Stomach smooth muscle (tissue), 2 donors: ENCODE data around the gene ASPDH.

Source experiments
- H3K27ac ChIP-seq: one replicate; pipeline ENCODE4 v1.7.0; 2013; ENCODE audit warnings: mild to moderate bottlenecking, low read length, inconsistent platforms
- H3K27me3 ChIP-seq, 2 donors: one replicate each; pipeline ENCODE4 v1.7.0; 2013; ENCODE audit warnings: low read length in 2 of 2; ENCODE audit not compliant: insufficient read depth in 2 of 2, control insufficient read depth in 1 of 2
- H3K36me3 ChIP-seq, 2 donors: one replicate each; pipeline ENCODE4 v1.7.0; 2013; ENCODE audit warnings: low read length in 2 of 2; ENCODE audit not compliant: control insufficient read depth in 2 of 2, insufficient read depth in 2 of 2
- H3K4me1 ChIP-seq: one replicate; pipeline ENCODE4 v1.7.0; 2013; ENCODE audit warnings: low read length; ENCODE audit not compliant: control insufficient read depth, insufficient read depth
- H3K4me3 ChIP-seq, 2 donors: one replicate each; pipeline ENCODE4 v1.7.0; 2013; ENCODE audit warnings: low read length in 2 of 2
- H3K9ac ChIP-seq, 2 donors: one replicate each; pipeline ENCODE4 v1.7.0; 2013; ENCODE audit warnings: low read length in 2 of 2, mild to moderate bottlenecking in 1 of 2
- H3K9me3 ChIP-seq, 2 donors: one replicate each; pipeline ENCODE4 v1.7.0; 2013; ENCODE audit warnings: low read length in 2 of 2; ENCODE audit not compliant: control insufficient read depth in 2 of 2
- donor health status: healthy.
- donor health status: Pancreatic carcinoma.

Gene ASPDH

GRCh38 chr19:50482271-50482855 lies 31.4 kb downstream of the ASPDH start:
- Histone ChIP-seq H3K9ac (no peak overlapping the region), H3K4me1 (peaks cover 5% of the 10 kb centered on the region), H3K36me3 (peaks cover 14 to 31% of the 10 kb centered on the region in 2 donors), H3K4me3 (no peak overlapping the region), H3K9me3 (no peaks in the 10 kb centered on the region), H3K27me3 (peaks cover 0 to 3% of the 10 kb centered on the region in 2 donors), H3K27ac (no peak overlapping the region)

GRCh38 chr19:50481351-50482149 lies 32.2 kb downstream of the ASPDH start:
- Histone ChIP-seq H3K4me1 (peaks cover 9% of the 10 kb centered on the region), H3K9me3 (no peaks in the 10 kb centered on the region), H3K27me3 (no peaks in the 10 kb centered on the region), H3K9ac (no peak overlapping the region), H3K27ac (no peak overlapping the region), H3K36me3 (peaks cover 14 to 31% of the 10 kb centered on the region in 2 donors), H3K4me3 (no peak overlapping the region)

- no peak overlapping the region for H3K4me3 ChIP-seq
- H3K9ac ChIP-seq = no peak overlapping the region
- H3K36me3 ChIP-seq = peaks cover 14 to 31% of the 10 kb centered on the region in 2 donors
- H3K27ac ChIP-seq = no peak overlapping the region
- H3K9me3 ChIP-seq = no peaks in the 10 kb centered on the region
- H3K27me3 ChIP-seq = no peaks in the 10 kb centered on the region
- peaks cover 11% of the 10 kb centered on the region for H3K4me1 ChIP-seq
Observed at GRCh38 chr19:50480281-50481111, 33.2 kb downstream of the ASPDH start.

- H3K4me3 ChIP-seq = no peak overlapping the region
- H3K9ac ChIP-seq = no peak overlapping the region
- H3K27ac ChIP-seq = no peak overlapping the region
- H3K27me3 ChIP-seq = no peaks in the 10 kb centered on the region
- peaks cover 14 to 27% of the 10 kb centered on the region in 2 donors for H3K36me3 ChIP-seq
- peaks cover 11% of the 10 kb centered on the region for H3K4me1 ChIP-seq
- H3K9me3 ChIP-seq = no peaks in the 10 kb centered on the region
Observed at GRCh38 chr19:50479761-50480251, 33.9 kb downstream of the ASPDH start.

GRCh38 chr19:50478901-50479715 lies 34.6 kb downstream of the ASPDH start:
- no peaks in the 10 kb centered on the region for H3K9me3 ChIP-seq
- no peak overlapping the region for H3K4me3 ChIP-seq
- H3K27ac ChIP-seq = no peak overlapping the region
- H3K36me3 ChIP-seq = peaks cover 14 to 24% of the 10 kb centered on the region in 2 donors
- H3K9ac ChIP-seq = no peak overlapping the region
- peaks cover 11% of the 10 kb centered on the region for H3K4me1 ChIP-seq
- H3K27me3 ChIP-seq = no peaks in the 10 kb centered on the region

GRCh38 chr19:50477751-50478515 lies 35.8 kb downstream of the ASPDH start:
- Histone ChIP-seq H3K27ac (no peak overlapping the region), H3K36me3 (peaks cover 14 to 21% of the 10 kb centered on the region in 2 donors), H3K4me1 (peaks cover 11% of the 10 kb centered on the region), H3K27me3 (no peaks in the 10 kb centered on the region), H3K9ac (peak overlapping the region in 1 of 2 donors; percentile 36), H3K4me3 (peak overlapping the region in 1 of 2 donors; percentile 96), H3K9me3 (no peaks in the 10 kb centered on the region)

- peak overlapping the region; percentile 93 for H3K9ac ChIP-seq
- H3K27ac ChIP-seq = no peak overlapping the region
Observed at GRCh38 chr19:50476907-50477238, 36.8 kb downstream of the ASPDH start.

GRCh38 chr19:50476224-50476906 lies 37.3 kb downstream of the ASPDH start, which contains the start of the genes EMC10 and GARIN5A:
TSS of gene EMC10 (plus strand) at chr19:50476507. CDS start at chr19:50476545, 38 bp downstream.
TSS of gene GARIN5A (minus strand) at chr19:50476848. CDS start at chr19:50476388, 460 bp downstream.
- Histone ChIP-seq H3K9me3 (no peaks in the 10 kb centered on the region), H3K27me3 (no peaks in the 10 kb centered on the region), H3K4me1 (peaks cover 11% of the 10 kb centered on the region), H3K4me3 (peak within 1 kb of the TSS; percentile 96 to 99), H3K27ac (peak within 1 kb of the TSS; percentile 58), H3K9ac (peak within 1 kb of the TSS; percentile 93), H3K36me3 (peaks cover 11 to 17% of the 10 kb centered on the region in 2 donors)

More at GRCh38 chr19:50476907-50477238, 36.8 kb downstream of the ASPDH start:
- no peaks in the 10 kb centered on the region for H3K27me3 ChIP-seq
- peaks cover 14 to 17% of the 10 kb centered on the region in 2 donors for H3K36me3 ChIP-seq
- peak overlapping the region; percentile 96 to 99 for H3K4me3 ChIP-seq
- H3K4me1 ChIP-seq = peaks cover 11% of the 10 kb centered on the region
- no peaks in the 10 kb centered on the region for H3K9me3 ChIP-seq

- Histone ChIP-seq H3K4me1 (peaks cover 11% of the 10 kb centered on the region), H3K9me3 (no peaks in the 10 kb centered on the region), H3K9ac (no peak overlapping the region), H3K4me3 (peak overlapping the region; percentile 49 to 96), H3K27me3 (no peaks in the 10 kb centered on the region), H3K27ac (peak overlapping the region; percentile 58), H3K36me3 (peaks cover 7 to 14% of the 10 kb centered on the region in 2 donors)
Observed at GRCh38 chr19:50475736-50476223, 37.9 kb downstream of the ASPDH start.
